ENCODE data around the gene FCHO1.

Gene FCHO1

DNA sequence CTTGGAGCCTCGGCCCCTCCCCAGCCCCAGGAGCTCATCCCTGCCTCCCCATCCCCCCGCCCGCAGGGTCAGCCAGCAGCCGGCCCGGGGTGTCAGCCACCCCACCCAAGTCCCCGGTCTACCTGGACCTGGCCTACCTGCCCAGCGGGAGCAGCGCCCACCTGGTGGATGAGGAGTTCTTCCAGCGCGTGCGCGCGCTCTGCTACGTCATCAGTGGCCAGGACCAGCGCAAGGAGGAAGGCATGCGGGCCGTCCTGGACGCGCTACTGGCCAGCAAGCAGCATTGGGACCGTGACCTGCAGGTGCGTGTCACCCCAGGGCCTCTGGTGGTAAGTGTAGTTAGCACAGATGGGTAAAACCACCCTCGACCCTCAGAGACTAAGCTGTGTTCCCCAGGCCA, 18.1 kb upstream of the FCHO1 start:
- DNase-seq (ENCODE audit: low read depth): no peak

DNA sequence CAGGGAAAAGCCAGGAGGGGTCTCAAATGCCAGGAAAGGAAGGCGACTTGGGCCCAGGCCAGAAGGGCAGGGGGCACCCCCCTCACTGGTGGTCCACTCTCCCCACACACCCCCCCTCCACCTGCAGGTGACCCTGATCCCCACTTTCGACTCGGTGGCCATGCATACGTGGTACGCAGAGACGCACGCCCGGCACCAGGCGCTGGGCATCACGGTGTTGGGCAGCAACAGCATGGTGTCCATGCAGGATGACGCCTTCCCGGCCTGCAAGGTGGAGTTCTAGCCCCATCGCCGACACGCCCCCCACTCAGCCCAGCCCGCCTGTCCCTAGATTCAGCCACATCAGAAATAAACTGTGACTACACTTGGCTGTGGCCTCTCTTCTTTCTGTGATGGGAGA, 17.1 kb upstream of the FCHO1 start:
- DNase-seq (ENCODE audit: low read depth): no peak

DNA sequence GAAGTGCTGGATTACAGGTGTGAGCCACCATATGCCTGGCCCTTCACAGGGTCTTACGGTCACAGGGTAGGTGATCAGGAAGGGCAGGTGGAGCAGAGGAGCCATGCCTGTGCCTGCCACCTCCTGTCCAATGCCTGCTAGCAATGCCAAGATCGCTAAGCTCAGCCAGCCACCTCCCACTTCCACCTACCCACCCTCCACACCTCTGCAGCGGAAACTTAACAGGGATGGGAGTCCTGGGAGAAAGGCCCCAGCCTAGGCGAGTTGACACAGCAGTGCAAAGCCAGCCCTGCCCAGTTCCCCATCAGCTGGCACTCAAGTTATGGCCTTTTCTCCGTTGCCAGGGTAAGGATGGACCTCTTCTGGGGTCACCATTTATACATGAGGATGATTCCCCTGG, 15.9 kb upstream of the FCHO1 start:
- no peak for DNase-seq (ENCODE audit: low read depth)

DNA sequence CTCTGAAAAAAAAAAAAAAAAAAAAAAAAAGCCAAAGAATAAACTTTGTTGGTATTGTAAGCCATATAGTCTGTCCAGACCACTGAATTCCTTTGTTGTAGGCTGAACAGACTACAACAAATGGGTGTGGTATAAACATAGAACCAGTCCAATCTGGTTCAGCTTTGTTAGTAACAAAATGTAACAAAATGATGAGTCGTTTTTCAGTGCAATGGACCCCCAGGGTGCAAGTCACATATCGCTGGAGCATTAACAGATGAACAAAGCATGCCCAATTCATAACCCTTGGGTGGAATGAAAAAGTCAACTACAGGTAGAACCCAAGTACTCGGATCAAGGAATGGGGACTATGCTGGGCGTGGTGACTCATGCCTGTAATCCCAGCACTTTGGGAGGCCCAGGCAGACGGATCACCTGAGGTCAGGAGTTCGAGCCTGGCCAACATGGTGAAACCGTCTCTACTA, 13.6 kb upstream of the FCHO1 start:
- DNase-seq (ENCODE audit: low read depth): no peak

DNA sequence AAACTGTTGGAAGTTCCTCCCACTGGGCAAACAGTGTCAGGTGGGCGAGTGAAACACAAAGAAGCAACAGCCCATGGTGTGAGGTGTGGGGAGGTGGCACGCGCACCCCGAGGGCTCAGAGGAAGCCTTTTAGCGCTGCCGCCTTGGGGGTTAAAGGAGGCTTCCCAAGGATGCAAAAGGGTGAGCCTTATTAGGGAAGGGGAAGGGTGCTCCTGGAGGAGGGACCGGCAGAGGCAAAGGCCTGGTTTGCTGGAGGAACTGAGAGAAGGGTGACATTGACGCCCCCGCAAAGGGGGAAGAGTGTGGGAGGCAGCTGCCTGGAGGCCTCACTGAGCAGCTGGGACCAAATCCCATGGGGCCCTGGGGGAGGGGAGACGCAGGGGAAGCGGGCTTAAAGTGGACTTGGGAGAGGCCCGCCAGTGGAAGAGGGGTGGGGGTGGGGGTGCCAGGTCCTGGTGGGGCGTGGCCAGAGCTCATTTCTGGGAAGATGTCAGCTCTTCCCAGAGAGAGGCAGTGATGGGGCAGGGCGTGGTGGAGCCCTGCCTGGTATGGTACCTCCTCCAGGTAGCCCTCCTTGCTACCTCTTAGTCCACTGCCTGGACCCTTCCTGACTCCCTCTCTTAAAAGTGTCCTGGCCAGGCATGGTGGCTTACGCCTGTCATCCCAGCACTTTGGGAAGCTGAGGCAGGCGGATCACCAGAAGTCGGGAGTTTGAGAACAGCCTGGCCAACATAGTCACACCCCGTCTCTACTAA, 12.0 kb upstream of the FCHO1 start:
- no peak for DNase-seq (ENCODE audit: low read depth)

DNA sequence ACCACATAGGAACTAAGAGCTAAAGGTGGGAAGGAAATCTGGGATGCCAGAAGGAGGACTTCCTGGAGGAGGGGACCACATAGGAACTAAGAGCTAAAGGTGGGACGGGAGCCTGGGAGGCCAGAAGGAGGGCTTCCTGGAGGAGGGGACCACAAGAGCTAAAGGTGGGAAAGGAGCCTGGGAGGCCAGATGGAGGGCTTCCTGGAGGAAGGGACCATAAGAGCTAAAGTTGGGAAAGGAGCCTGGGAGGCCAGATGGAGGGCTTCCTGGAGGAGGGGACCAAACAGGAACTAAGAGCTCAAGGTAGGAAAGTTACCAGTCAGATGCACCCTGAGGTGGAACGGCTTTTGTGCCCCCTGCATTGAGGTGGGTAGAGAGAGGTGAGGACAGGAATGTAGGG, 9.8 kb upstream of the FCHO1 start:
- no peak for DNase-seq (ENCODE audit: low read depth)

DNA sequence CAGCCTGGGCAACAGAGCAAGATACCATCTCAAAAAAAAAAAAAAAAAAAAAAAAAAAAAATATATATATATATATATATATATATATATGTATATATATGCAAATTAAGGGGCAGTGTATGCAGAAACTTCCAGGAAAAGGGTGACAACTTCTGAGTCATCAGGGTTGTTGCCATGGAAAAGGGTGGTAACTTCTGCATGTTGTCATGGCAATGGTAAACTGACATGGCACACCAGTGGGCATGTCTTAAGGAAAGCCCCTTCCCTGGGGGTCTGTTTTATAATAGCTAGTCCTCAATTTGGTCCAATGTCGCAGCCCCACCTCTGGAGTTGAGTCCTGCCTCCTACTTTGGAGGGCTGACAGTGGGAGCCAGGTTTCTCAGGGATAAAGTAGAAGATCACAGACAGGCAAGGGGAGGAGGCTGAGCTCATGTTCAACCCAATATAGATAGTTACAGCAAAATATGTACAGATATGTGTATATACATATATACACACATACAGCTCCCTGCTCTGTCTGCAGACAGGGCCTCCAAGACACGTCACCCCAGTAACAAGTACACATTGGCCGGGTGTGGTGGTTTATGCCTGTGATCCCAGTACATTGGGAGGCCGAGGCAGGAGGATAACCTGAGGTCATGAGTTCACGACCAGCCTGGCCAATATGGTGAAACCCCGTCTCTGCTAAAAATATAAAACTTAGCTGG, 7.2 kb upstream of the FCHO1 start:
- no peak for DNase-seq (ENCODE audit: low read depth)

DNA sequence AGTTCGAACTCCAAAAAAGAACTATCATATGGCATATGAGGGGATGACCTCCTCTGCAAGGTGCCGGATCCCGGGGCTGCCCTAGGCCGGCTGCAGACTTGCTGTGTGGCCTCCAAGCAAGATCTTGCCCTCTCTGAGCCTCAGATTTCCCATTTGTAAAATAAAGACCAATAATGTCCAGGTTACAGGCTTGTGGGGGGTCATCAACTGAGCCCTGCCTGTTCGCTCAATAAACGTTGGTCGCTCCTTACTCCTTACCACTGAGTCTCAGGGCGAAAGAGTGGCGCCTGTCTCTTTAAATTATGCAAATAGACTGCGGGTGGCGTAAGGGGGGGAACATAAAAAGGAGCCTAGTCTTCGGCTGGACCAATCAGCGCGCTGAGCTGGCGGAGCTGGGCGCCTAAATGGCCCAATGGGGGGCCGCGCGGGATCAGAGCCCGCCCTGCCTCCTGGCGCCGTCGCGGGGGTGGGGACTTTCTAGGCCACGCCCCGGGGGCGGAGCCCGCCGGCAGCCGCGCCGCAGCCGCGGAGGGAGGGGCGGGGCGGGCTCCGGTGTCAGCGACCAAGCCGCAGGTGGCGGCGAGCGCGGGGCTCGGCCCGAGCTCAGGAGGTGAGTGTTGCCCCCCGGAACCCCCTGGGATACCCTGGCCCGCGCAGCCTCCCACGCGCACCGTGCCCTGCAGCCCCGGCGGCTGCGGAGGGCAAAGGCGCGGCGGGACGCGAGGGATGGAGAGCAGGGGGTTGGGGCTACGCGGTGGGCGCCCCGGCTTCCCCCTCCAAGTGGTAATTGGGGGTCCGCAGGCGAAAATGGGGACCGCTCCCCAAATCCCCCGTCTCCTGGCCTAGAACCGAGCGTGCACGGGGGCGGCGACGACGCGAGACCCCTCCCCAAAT, 3.8 kb upstream of the FCHO1 start:
- peak; percentile 92 for DNase-seq (ENCODE audit: low read depth)

DNA sequence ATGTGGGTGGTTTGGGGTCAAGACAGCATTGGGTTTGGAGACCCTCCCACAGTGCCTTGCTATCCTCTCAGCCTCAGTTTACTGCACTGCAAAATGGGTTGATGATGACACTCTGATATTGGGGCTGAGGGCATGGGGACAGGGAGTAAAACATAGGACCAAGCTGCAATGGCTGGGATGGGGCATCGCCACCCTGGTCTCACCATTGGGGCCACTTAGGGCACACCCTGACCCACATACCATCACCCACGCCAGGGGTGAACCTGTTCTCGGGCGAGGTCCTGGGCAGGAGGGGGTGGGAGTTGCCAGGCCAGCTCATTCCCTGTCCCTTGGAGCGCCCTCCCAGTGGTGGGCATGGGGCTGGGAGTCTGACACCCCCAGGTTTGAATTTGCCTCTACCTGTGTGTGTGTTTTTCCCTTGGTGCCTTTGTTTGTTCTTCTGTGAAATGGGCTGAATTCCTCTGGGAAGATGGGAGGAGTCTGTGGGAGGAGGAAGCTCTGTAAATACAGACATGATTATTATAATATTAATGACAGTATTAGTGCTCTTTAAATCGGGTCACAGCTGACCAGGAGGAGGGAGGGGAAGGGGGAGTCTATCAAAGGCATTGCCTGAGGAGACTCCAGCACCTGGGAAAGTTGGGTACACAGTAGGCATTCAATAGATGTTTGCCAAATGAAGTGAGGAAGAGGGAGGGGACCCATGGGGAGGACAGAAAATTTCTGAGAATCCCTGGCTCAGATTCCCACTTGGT, 2.2 kb upstream of the FCHO1 start:
- no peak for DNase-seq (ENCODE audit: low read depth)

DNA sequence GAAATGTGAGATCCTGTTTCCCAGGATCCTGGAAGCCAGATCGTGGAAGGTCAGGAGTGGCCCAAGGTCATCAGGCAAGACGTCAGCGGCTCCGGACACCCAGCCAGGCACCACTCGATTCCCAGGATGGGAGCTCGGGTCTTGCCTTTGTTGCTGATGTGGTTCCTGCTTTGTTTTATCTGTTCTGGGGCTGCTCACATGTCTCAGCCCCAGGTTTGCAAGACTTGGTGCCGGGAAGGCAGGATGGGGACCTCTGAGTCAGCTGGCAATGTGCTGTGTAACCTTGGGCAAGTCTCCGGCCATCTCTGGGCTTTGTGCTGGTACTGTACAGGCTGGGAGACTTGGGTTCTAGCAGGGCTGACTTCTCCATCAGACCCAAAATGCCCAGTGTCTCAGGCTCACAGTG, 1.4 kb upstream of the FCHO1 start:
- no peak for DNase-seq (ENCODE audit: low read depth)

DNA sequence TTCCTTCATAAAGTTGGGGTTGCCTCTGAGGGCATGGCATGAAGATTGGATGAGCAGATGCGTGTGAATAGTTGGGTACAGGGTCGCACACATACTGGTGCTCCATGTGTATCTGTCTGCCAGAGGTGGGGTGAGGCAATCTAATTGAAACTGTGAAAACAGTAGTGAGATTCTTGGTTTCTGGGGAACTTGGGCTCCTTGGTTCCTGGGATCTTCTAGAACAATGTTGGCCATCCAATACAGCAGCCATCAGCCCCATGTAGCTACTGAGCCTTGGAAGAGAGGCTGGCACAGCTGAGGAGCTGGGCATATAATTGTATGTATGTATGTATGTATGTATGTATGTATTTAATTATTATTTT, 616 bp downstream of the FCHO1 start:
- DNase-seq (ENCODE audit: low read depth): no peak

DNA sequence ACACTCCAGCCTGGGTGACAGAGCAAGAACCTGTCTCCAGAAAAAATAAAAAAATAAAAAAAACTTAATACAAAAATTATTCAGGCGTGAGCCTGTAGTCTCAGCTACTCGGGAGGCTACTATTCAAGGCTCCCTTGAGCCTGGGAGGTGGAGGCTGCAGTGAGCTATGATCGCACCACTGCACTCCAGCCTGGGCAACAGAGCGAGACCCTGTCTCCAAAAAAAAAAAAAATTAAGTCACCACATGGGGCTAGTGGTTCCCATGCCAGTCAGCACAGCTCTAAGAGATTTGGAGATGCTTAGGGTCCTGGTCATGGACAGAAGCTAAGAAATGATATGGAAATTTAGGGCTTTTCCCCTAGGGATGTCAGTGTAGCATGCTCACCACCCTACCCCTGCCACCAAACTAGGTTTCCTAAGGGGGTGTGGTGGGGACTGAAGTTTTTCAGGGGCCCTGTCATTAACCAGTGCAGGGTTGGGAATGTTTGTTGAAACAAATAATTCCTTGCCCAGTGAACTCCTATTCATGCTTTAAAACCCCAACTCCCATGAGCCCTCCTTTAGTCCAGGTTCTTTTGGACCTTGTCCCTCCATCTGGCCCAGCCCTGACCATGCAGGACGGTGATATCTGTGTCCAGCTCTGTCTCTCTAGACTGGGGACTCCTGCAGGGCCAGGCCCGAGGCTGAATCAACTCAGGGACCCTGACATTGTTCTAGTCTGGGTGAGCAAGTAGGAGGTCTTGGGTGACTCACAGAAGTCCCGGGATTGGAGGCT, 1.8 kb downstream of the FCHO1 start:
- DNase-seq (ENCODE audit: low read depth): no peak

DNA sequence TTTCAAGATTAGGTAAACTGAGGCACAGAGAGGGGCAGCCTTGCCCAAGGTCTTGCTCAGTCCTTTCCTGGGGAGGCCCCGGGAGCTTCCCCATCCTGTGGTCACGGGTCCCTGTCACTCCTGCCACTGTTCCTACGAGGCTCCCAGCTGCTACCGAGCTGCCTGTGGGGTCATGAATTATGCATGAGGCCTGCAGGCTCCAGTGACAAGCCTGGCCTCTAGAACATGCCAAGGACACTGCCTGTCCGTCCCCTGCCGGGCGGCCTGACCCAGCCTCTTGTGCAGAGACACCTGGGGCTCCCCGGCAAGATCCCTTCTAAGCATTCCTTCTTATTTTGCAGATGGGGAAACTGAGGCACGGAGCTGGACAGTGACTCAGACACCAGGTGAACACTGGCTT, 2.7 kb downstream of the FCHO1 start:
- DNase-seq (ENCODE audit: low read depth): no peak

DNA sequence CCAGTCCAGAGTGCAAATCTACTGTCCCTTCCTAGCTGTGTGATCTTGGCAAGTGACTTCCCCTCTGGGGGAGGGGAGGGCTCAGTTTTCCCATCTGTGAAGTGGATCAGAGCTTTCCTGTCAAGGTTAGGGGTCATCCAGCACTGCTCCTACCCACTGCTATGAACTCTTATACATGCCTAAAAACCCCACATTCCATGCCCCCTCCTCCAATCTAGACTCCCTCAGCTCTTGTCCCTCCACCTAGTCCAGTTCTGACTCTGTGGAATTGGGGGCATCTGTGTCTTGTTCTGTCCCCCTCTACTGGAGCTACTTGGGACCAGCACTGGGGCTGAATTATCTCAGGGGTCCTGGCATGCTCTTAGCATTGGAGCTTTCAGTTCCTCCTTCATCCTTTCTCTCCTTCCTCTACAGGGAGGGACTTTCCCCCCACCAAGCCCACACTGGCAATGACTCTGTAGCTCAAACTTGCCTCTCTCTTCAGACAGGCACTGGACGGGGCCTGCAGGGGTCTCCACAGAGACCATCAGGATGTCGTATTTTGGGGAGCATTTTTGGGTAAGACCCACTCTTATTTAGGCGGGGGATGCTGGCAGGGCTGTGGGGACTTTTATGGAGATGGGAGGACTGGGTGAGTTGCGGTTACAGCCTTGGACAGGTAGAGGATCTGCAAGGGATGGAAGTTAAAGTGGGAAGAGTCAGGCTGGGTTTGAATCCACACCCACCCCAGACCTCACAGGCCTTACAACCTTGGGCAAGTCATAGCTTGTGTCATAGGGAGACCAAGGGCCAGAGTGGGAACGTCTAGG, 3.6 kb downstream of the FCHO1 start:
- DNase-seq (ENCODE audit: low read depth): no peak

DNA sequence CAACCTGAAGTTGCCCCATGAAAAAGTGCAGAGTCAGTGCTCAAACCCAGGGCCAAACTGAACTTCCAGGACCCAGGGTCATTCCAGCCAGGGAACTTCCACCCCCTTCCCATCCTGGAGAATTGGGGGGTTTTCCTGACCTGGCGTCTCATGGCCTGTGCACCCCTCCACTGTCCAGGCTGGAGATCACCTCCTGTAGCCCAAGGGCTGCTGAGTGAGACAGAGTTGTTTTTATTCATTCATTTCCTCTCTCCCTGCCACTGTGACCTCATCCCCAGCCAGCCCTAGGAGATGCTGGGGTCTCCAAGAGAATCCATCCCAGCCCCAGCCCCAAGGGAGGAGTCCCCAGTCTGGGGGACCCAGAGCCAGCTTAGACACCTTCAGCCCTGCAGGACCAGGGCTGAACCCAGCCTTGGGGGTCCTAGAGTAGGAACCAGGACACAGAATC, 4.2 kb downstream of the FCHO1 start:
- DNase-seq (ENCODE audit: low read depth): no peak

DNA sequence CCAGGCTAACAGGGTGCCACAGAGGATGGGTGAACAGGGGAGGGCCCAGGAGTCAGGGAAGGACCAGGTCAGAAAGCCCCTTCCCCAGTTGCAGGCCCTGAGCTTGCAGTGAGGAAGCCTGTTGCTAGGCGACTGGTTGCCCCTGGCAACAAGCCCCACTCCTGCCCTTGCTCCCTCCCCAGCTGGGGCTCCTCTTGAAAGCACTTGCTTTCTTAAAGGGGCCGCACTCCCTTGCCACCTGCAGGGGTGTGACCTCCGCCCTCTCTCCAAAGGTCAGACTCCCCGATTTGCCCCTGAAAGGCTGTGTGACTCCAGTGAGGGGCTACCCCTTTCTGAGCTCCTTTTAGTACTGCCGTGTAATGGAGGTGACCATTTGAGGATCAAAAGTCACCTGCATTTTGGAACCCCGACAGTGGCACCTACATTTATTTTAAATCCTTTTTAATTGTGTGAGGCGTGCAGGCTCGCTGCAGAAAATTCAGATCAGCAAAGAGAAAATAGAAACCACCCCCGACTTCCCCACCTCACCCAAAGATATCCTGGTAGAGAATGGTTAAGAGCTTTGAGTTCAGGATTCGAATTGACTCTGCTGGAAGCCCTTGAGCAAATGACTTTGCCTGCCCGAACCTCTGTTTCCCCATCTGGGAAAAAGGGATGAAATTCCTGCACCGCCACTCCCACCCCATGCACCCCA, 4.8 kb downstream of the FCHO1 start:
- DNase-seq (ENCODE audit: low read depth): no peak

DNA sequence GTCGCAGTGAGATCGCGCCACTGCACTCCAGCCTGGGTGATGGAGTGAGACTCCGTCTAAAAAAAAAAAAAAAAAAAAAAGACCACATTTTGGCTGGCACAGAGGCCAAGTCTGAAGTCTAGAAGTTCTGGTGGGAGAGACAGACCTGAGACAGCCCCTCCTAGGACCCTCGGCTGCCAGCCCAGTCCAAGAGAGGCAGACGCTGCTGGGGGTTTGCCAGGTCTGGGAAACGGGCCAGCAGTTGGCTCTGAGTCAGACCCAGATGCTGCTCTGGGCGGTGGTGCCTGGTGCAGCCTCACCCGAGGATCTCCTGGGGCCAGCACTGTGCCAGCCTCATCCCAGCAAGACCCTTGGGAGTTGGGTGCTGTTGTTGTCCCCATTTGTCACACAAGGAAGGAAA, 5.8 kb downstream of the FCHO1 start:
- no peak for DNase-seq (ENCODE audit: low read depth)

DNA sequence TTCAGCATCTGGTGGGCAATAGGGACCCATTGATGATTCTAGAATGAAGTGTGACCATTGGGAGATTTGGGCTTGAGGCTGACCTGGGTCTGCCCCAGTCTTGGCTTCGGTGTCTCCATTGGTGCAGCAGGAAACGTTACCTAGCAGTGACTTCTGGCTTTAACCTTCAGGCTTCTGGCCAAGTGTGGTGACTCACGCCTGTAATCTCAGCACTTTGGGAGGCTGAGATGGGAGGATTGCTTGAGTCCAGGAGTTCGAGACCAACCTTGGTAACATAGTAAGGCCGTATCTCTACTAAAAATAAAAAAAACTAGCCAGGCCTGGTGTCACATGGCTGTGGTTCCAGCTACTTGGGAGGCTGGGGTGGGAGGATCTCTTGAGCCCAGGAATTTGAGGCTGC, 7.2 kb downstream of the FCHO1 start:
- DNase-seq (ENCODE audit: low read depth): no peak

DNA sequence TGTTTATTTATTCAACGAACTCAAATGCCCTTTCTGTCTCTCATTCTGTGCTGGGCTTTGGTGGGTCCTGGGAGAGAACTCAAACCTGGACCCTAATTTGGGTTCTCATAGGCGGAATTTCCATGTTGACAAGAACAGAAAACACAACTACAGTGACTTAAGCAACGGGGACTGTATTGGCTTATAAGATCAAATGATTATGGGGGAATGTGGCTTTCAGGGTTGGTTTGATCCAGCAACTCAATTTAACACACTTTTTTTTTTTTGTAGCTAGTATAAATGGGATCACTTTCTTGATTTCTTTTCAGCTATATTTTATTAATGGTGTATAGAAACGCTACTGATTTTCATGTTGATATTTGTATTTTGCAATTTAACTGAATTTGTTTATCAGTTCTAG, 9.9 kb downstream of the FCHO1 start:
- no peak for DNase-seq (ENCODE audit: low read depth)

All from stimulated activated CD4-positive, alpha-beta T cell treated with anti-CD3 and anti-CD28 coated beads, Interleukin-2, amount 100 ng/mL, for 4 hours (primary cell).